ENCODE results near the gene STX2.
"Not testable (repeated sequence)": the region's sequence is repeated elsewhere in the genome, so short reads cannot be mapped to it uniquely, and the experiment has no call there.

The STX2 gene

DNA sequence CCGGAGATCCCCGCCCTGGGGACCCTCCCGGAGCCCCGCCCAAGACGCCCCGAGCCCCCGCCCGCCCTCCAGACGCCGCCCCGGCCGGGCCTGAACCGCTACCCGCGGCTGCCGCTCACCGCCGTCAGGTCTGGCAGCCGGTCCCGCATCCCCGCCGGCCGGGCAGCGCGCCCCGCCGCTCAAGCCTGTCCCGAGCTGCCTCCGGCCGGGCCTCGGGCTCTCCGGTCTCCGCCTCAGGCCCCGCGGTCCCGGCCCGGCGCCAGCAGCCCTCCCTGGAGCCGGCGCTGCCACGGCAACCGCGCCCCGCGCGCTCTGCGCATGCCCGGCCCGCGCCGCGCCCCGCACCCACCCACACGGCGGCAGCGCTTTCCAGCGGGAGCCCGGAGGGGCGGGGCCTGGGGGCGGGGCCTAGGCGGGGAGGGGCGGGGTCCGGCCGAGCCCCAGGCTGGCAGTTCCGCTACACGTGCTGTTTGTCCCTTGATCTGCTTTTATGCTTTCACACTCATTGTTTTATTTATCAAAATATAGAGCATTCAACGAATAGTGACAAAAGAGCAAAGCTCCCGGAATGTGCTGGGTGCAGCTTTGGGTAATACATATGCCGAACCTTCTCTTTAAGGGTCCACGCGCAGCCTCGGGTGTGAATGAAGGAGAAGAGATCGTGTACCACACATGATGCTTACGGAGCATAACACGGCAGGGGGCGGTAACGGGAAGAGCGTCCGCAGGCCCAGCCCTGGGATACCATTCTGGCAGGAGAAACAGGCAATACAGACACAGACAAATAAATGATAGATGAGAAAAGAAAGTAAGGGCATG, at the start of gene STX2:
STX2 (minus strand) TSS at position 300 of the 819 bp plus-strand sequence; CDS start at position 149, 151 bp downstream.
- DNase-seq, result peak; percentile 82

DNA sequence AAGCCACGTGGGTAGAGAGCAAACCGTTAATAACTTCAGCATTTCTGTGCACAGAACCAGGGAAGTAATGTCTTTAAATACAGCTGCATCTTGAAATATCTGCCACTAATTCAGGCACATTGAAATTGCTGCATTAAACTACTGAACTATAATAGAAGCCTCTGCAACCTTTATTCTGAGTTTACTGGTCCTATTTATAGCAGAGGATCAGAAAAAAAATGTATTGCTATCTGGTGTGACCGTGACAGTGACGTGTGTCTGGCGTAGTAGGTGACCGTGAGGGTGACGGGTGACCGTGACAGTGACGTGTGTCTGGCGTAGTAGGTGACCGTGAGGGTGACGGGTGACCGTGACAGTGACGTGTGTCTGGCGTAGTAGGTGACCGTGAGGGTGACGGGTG, 48.1 kb upstream of the STX2 start:
- not testable (repeated sequence) for DNase-seq

DNA sequence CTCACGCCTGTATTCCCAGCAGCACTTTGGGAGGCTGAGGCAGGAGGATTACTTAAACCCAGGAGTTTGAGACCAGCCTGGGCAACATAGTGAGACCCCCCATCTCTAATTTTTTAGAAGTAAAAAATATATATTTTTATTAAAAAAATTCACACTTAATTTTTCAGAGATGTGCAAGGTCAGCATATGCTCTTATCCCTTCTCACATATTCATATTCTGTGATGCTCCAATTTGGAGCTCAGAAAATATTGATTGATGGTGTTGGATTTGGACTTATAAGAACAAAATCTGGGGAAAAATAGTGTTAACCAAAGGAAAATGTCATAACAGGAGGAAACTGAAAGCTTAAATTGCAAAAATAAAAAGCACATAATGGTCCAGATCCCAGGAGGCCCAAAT, 42.5 kb upstream of the STX2 start:
- DNase-seq, result no peak

DNA sequence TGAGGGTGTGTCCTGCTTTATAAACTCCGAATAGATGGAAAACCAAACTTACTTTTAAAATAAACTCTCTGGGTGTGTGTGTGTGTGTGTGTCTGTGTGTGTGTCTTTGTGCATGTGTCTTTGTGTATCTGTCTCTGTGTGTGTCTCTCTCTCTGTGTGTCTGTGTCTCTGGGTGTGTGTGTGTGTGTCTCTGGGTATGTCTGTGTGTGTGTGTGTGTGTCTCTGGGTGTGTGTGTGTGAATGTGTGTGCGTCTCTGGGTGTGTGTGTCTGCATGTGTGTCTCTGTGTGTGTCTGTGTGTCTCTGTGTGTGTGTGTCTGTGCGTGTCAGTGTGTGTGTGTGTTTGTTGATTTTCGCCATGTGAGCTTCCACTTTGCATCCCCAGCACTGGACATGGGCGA, 42.0 kb upstream of the STX2 start:
- no peak for DNase-seq

DNA sequence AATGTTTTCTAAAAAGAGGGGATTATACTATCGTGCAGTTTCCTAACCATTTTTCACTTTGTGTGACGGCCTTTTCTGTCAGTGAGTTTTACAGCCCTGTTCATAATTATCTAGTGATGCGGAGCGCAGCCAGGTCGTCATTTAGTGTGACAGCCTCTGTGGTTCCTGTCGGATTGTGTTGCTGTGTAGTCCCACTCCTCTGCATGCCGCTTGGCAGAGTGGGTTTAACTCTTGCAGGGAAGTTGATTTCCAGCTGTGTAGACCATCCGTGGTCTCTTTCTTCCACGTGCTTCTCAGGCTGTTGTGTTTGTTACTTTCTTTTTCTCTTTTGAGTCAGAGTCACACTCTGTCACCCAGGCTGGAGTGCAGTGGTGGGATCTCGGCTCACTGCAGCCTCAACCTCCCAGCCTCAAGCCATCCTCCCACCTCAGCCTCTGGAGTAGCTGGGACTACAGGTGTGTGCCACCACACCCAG, 41.4 kb upstream of the STX2 start:
- DNase-seq, result no peak

DNA sequence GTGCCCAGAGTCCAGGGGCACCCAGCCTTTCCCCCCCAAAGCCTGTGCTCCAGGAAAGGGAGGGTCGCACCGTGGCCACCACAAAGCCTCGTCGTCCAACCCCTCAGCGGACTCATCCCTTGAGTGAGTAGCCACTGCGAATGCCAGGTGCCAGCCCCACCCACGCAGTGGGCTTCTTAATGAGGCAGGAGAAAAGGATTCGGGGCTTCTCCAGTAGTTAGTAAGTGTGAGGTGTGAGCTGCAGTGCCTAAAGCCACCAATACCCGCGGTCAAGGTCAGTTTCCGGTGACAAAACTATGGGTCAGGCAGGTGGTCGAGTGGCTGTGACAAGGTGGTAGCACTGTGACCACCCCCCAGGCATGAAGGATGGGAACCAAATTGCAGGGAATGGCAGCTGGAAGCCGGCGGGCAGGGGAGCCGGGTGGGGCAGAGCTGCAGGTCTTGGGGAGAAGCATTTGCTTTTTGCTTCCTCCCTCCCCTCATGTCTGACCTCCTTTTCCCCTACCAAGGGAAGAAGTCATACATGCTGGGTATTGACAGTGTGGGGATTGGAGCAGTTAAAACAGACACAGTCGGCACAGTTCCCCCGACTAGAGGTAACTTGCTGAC, 40.8 kb upstream of the STX2 start:
- DNase-seq, result no peak

- no peak for DNase-seq
These were observed 40.2 kb upstream of the STX2 start for GRCh38 chr12:130879212-130879686.

- no peak for DNase-seq
These were observed 39.4 kb upstream of the STX2 start for GRCh38 chr12:130878193-130879185.

- DNase-seq, result no peak
These were observed 38.3 kb upstream of the STX2 start for GRCh38 chr12:130877333-130877732.

- DNase-seq, result no peak
These were observed 37.7 kb upstream of the STX2 start for GRCh38 chr12:130876758-130877157.

GRCh38 chr12:130876297-130876696, 37.2 kb upstream of the STX2 start:
- no peak for DNase-seq

DNA sequence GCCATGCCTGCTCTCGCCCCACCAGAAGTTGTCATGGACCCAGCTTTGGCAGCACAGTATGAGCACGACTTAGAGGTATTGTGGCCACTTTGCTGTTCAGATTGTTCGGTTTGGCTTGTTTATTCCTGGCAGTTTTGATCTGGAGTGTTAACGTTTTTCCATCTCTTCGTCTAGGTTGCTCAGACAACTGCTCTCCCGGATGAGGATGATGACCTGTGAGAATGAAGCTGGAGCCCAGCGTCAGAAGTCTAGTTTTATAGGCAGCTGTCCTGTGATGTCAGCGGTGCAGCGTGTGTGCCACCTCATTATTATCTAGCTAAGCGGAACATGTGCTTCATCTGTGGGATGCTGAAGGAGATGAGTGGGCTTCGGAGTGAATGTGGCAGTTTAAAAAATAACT, 36.7 kb upstream of the STX2 start:
- not testable (repeated sequence) for DNase-seq

DNA sequence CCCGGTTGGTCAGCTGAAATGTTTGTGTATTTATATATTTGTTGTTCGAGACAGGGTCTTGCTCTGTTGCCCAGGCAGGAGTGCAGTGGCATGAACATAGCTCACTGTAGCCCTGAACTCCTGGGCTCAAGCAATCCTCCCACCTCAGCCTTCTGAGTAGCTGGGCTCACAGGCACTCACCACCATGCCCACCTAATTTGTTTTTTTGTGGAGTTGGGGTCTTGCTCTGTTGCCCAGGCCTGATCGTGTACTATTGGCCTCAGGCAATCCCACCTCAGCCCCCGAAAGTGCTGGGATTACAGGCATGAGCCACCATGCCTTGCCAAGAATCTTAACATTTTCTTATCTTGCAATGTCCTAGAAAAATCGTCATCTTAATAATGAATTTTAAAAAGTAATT, 36.1 kb upstream of the STX2 start:
- DNase-seq, result no peak

- no peak for DNase-seq
These were observed 35.6 kb upstream of the STX2 start for GRCh38 chr12:130874696-130875095.

DNA sequence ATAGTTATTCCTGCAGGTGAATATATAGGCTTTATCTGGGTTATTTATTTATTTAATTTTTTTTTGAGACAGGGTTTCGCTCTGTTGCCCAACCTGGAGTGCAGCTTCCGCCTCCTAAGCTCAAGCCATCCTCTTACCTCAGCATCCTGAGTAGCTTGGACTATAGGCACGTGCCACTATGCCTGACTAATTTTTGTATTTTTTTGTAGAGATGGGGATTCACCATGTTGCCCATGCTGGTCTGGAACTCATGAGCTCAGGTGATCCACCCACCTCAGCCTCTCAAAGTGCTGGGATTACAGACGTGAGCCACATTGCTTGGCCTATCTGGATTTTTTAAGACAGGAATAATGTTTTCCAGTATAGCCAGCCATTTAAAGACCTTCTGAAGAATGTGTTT, 34.8 kb upstream of the STX2 start:
- no peak for DNase-seq

- DNase-seq, result no peak
These were observed 34.2 kb upstream of the STX2 start for GRCh38 chr12:130873106-130873795.

- DNase-seq, result peak; percentile 17
These were observed 33.4 kb upstream of the STX2 start for GRCh38 chr12:130872179-130873096.

DNA sequence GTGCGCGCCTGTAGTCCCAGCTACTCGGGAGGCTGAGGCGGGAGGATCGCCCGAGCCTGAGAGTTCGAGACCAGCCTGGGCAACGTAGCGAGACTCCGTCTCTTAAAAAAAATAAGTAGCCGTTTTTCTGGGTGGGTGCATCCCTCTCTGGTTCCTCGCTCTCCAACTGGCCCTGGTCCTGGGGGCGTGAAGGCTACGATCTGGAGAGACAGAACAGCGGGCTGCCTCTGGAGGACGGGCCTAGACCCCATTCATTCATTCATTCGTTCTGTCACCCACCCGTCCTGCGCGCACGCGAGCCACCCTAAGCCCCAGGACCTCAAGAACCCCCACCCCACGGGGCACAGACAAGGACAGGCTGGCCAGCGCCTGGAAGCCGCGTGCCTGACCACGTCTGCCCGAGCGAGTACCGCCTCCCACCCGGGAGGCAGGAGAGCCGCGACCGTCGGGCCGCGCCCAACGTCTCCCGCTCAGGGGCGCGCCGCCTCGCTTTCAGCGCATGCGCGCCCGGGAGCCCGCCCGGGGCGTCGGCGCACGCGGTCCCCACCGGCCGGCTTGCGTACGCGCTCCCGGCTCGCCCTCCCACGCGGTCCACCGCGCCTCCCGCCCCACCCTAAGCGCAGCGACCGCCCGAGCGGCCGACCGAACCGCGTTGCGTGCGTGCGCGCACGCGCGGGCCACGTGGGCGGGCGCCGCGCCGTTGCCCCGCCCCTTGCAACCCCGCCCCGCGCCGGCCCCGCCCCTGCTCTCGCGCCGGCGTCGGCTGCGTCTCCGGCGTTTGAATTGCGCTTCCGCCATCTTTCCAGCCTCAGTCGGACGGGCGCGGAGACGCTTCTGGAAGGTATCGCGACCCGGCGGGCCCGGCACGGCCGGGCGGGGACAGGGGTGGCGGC, 32.5 kb upstream of the STX2 start, which contains the start of gene RAN:
RAN (plus strand) TSS at position 781 of the 893 bp plus-strand sequence. CDS start 528 bp downstream, outside the sequence.
- peak; percentile 95 for DNase-seq

- peak; percentile 91 for DNase-seq
These were observed 31.6 kb upstream of the STX2 start for GRCh38 chr12:130870442-130871285.

Measured in fibroblast of skin of right quadriceps (primary cell).